PC-3 (cell line): ENCODE results near the gene LGALS9B.
"Not testable (repeated sequence)": the region's sequence is repeated elsewhere in the genome, so short reads cannot be mapped to it uniquely, and the experiment has no call there.

Source experiments
- CTCF ChIP-seq: fragments of 300-600 bp; sonication (generic); conservative IDR thresholded peaks from 2 replicates; pipeline ENCODE4 v1.5.1; 2017; ENCODE audit warnings: antibody characterized with exemption, low read depth, mild to moderate bottlenecking, low read length
- EZH2phosphoT487 ChIP-seq: fragments of 300-600 bp; sonication (generic); IDR thresholded peaks from 2 replicates; pipeline ENCODE4 v1.6.1; 2018; ENCODE audit warnings: mild to moderate bottlenecking, antibody characterized with exemption, low read length, borderline replicate concordance

GRCh38 chr17:20511778-20512177 lies 44.4 kb upstream of the LGALS9B start:
- not testable (repeated sequence) for TF ChIP-seq CTCF, EZH2phosphoT487
